ENCODE measurements around the gene OR6N1.

GRCh38 chr1:158719664-158720063 lies 52.3 kb downstream of the OR6N1 start:
- TF ChIP-seq CTCF (optimal IDR thresholded peaks at IDR 0.05 in 1 of 3, IDR thresholded peaks at IDR 0.05 in 1 of 3, conservative IDR thresholded peaks at IDR 0.05 in 1 of 3; ENCODE audit: extremely low read depth in 1 of 3, insufficient read depth in 2 of 3, low read length in 3 of 3): no peak
- TF ChIP-seq EZH2 (IDR thresholded peaks at IDR 0.05; ENCODE audit: low read length): no peak
